Testis (tissue), 3 donors: ENCODE data around the gene TRAP1. TPM values are rescaled to one million over a fixed set of nuclear protein-coding genes. Genes with fewer than 3 reads are reported as not detected.
"Not testable (repeated sequence)": the region's sequence is repeated elsewhere in the genome, so short reads cannot be mapped to it uniquely, and the experiment has no call there.

Experiments used
- DNase-seq: peaks from one replicate; pipeline ENCODE4 v3.0.0-alpha.2; 2019
- H3K27ac ChIP-seq, 2 donors: fragments of 200-600 bp; sonication (generic); one replicate each; pipeline ENCODE4 v1.5.1; 2019
- H3K27me3 ChIP-seq: fragments of 200-600 bp; sonication (generic); one replicate; pipeline ENCODE4 v1.5.1; 2019
- H3K36me3 ChIP-seq: fragments of 200-600 bp; sonication (generic); one replicate; pipeline ENCODE4 v1.5.1; 2017; ENCODE audit warnings: low read depth; ENCODE audit errors: missing control alignments
- H3K4me1 ChIP-seq: fragments of 200-600 bp; sonication (generic); one replicate; pipeline ENCODE4 v1.5.1; 2019
- H3K4me3 ChIP-seq, 2 donors: fragments of 200-600 bp; sonication (generic); one replicate each; pipeline ENCODE4 v1.5.1; 2017 to 2019
- H3K9me3 ChIP-seq: fragments of 200-600 bp; sonication (generic); one replicate; pipeline ENCODE4 v1.5.1; 2017
- CTCF ChIP-seq, 3 experiments: fragments of 450-650 bp in 2 of 3; fragments of 200-600 bp in 1 of 3; sonication (generic) in 1 of 3; IDR thresholded peaks; one replicate each; pipeline ENCODE4 v1.5.1; 2016 to 2019; ENCODE audit warnings: antibody characterized with exemption in 3 of 3, mild to moderate bottlenecking in 2 of 3, moderate library complexity in 1 of 3
- POLR2A ChIP-seq: fragments of 450-650 bp; IDR thresholded peaks from one replicate; pipeline ENCODE4 v1.6.1; 2017; ENCODE audit warnings: antibody characterized with exemption, mild to moderate bottlenecking, moderate library complexity
- WGBS, 2 donors: methylation state at CpG; one replicate each; pipeline ENCODE4 v1.1.5; 2018; 5-methylcytosine and 5-hydroxymethylcytosine counted together
- intact Hi-C: fragments of 100-400 bp; cut with DNase I; formaldehyde crosslinking; loops from one replicate; pipeline ENCODE4 v1.15.1; 2023; ENCODE audit warnings: low total_unique reads
- polyA plus RNA-seq: library from polyadenylated mRNA; stranded (reverse); fragments of 350-450 nt; fragmentation: Illumina TruSeq; extraction: RNeasy Lipid Tissue Mini Kit (QIAGEN cat#74804); gene quantifications from one replicate; pipeline ENCODE4 v1.2.3, GENCODE V29; 2014; ENCODE audit warnings: low read depth, low replicate concordance; ENCODE audit not compliant: insufficient read depth
- total RNA-seq, 2 donors: library from RNA; depleted of rRNA; stranded (reverse); fragments of >200 nt; gene quantifications; one replicate each; pipeline ENCODE4 v1.2.3, GENCODE V29; 2016

Gene TRAP1
- total and polyA plus RNA-seq, 3 donors from 2014 or later, result 80.0 to 140 (median 131) TPM

- Histone ChIP-seq H3K9me3 (no peaks in the 10 kb centered on the region), H3K4me3 (no peak overlapping the region), H3K36me3 (no peaks in the 10 kb centered on the region), H3K4me1 (no peaks in the 10 kb centered on the region), H3K27me3 (no peaks in the 10 kb centered on the region), H3K27ac (no peak overlapping the region)
- intact Hi-C loops, result no loop called here
- 86 to 95% methylated on average over 6 to 13 of the region's 13 CpGs for WGBS, 2 donors
- TF ChIP-seq POLR2A (no peak), CTCF (IDR thresholded peaks at IDR 0.05) (no peak)
- DNase-seq, result no peak
Measured at GRCh38 chr16:3661922-3662321, 55.4 kb downstream of the TRAP1 start.

- TF ChIP-seq POLR2A (no peak), CTCF (IDR thresholded peaks at IDR 0.05) (no peak)
- Histone ChIP-seq H3K27me3 (no peaks in the 10 kb centered on the region), H3K9me3 (no peaks in the 10 kb centered on the region), H3K27ac (no peak overlapping the region), H3K4me1 (no peaks in the 10 kb centered on the region), H3K36me3 (no peaks in the 10 kb centered on the region), H3K4me3 (no peak overlapping the region)
- DNase-seq, result no peak
- WGBS, 2 donors, result 90 to 92% methylated on average over 12 of the region's 12 CpGs
- intact Hi-C loops, result no loop called here
Measured at GRCh38 chr16:3661311-3661710, 56.0 kb downstream of the TRAP1 start.

GRCh38 chr16:3659251-3659650, 58.1 kb downstream of the TRAP1 start:
- intact Hi-C loops, result no loop called here
- DNase-seq, result no peak
- no peak for TF ChIP-seq POLR2A
- no peak for TF ChIP-seq CTCF (IDR thresholded peaks at IDR 0.05)
- H3K4me3 ChIP-seq, result no peak overlapping the region
- no peaks in the 10 kb centered on the region for H3K4me1 ChIP-seq
- 84% methylated on average over 3 of the region's 3 CpGs for WGBS, 2 donors
- H3K36me3 ChIP-seq, result no peaks in the 10 kb centered on the region
- no peaks in the 10 kb centered on the region for H3K9me3 ChIP-seq
- no peak overlapping the region for H3K27ac ChIP-seq
- no peaks in the 10 kb centered on the region for H3K27me3 ChIP-seq

- H3K4me3 ChIP-seq, result no peak overlapping the region
- H3K9me3 ChIP-seq, result no peaks in the 10 kb centered on the region
- intact Hi-C loops, result no loop called here
- H3K27ac ChIP-seq, result no peak overlapping the region
- H3K27me3 ChIP-seq, result no peaks in the 10 kb centered on the region
- 90 to 94% methylated on average over 22 to 35 of the region's 42 CpGs for WGBS, 2 donors
- H3K4me1 ChIP-seq, result no peaks in the 10 kb centered on the region
- no peak for TF ChIP-seq POLR2A
- no peak for TF ChIP-seq CTCF (IDR thresholded peaks at IDR 0.05)
- no peaks in the 10 kb centered on the region for H3K36me3 ChIP-seq
- no peak for DNase-seq
Measured at GRCh38 chr16:3656491-3657468, 60.5 kb downstream of the TRAP1 start.

GRCh38 chr16:3656160-3656490, 61.2 kb downstream of the TRAP1 start:
- H3K4me1 ChIP-seq, H3K27ac ChIP-seq, H3K36me3 ChIP-seq, H3K9me3 ChIP-seq, H3K27me3 ChIP-seq, DNase-seq, H3K4me3 ChIP-seq, intact Hi-C loops: not testable (repeated sequence)
- WGBS, 2 donors, result 80% methylated on average over 5 of the region's 10 CpGs; no CpG with 5 or more reads in 1 of the 2 donors
